TTC549 (cell line): ENCODE measurements around the gene ATP1A2.

Experiments
- FAIRE-seq: peaks from 2 replicates; lab custom pipeline; 2012; peaks lifted over from hg19 to GRCh38; lab: Jason Lieb, UNC

ATP1A2 gene

GRCh38 chr1:160151303-160151702, 35.7 kb downstream of the ATP1A2 start, which contains the start of gene ATP1A4:
Gene ATP1A4, plus strand, starts transcription at chr1:160151603. Its CDS starts 438 bp downstream, at chr1:160152041.
- FAIRE-seq = no peak

- no peak for FAIRE-seq
Measured at GRCh38 chr1:160154790-160155189, 39.2 kb downstream of the ATP1A2 start.

DNA sequence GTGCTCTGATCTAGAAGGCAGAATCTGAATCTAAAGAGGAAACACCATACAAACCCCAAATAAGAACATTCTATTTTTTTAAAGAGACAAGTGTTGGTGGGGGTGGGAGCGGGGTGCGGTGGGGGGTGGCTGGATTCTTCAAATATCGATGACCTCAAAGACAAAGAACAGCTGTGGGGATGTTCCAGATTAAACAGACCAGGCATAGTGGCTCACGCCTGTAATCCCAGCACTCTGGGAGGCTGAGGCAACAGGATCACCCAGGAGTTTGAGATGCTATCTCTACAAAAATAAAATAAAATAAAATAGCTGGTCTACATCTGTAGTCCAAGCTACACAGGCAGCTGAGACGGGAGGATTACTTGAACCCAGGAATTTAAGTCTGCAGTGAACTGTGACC, 40.8 kb downstream of the ATP1A2 start:
- FAIRE-seq = no peak

DNA sequence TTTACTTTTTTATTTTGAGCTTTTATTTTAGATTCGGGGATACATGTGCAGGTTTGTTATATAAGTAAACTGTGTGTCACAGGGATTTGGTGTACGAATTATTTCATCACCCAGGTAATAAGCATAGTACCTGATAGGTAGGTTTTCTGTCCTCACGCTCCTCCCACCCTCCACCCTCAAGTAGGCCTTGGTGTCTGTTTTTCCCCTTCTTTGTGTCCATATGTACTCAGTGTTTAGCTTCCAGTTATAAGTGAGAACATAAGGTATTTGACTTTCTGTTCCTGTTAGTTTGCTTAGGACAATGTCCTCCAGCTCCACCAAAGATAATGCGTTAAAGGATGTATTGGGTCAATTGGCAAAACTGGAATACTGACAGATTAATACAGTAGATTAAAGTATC, 41.6 kb downstream of the ATP1A2 start:
- no peak for FAIRE-seq

- no peak for FAIRE-seq
Measured at GRCh38 chr1:160158031-160158430, 42.5 kb downstream of the ATP1A2 start.

GRCh38 chr1:160158534-160158933, 43.0 kb downstream of the ATP1A2 start:
- no peak for FAIRE-seq

- FAIRE-seq = no peak
Measured at GRCh38 chr1:160159846-160160245, 44.3 kb downstream of the ATP1A2 start.

DNA sequence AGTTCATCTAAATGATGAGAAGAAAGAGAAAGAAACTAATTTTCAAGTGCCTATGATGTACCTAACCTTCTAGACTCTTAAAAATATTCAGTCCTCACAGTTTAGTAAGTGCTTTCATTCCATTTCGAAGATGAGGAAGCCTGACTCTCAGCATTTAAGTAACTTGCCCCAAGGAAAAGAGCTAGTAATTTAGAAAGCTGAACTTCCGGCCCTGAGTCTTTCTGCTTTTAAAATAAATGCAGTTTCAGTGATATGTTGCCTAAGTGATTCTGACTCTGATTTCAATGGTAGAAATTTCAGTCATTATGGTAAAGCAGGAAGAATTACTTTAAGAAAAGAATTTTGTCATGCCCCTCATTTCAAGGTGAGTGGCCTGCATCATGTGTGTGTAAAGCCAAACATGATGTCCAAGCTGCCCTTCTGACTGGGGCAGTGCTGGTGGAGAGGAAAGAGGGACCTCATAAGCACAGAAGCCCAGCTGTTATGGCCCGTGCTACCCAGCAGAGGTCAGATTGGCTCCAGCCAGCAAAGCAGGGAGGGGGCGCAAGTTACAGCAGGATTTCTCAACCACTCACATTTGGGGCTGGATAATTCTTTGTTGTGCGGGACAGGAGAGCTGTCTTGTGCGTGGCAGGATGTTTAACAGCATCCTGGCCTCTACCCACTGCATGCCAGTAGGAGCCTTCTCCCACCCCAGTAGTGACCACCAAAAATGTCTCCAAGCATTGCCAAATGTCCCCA, 46.6 kb downstream of the ATP1A2 start:
- FAIRE-seq = no peak

- no peak for FAIRE-seq
Measured at GRCh38 chr1:160162931-160163330, 47.4 kb downstream of the ATP1A2 start.

DNA sequence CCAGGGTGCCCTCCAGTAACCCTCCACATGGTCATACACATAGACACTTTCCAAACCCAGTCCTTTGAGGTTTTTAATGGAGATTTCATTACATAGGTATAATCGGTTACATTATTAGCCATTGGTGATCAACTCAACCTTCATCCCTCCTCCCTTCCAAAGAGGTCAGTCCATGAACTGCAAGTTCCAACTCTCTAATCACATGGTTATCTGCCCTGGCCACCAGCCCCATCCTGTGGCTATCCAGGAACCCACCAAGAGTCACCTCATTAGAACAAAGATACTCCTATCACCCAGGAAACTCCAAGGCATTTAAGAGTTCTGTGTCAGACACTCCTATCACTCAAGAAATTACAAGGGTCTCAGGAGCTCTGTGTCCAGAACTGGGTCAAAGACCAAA, 48.1 kb downstream of the ATP1A2 start:
- FAIRE-seq = no peak

DNA sequence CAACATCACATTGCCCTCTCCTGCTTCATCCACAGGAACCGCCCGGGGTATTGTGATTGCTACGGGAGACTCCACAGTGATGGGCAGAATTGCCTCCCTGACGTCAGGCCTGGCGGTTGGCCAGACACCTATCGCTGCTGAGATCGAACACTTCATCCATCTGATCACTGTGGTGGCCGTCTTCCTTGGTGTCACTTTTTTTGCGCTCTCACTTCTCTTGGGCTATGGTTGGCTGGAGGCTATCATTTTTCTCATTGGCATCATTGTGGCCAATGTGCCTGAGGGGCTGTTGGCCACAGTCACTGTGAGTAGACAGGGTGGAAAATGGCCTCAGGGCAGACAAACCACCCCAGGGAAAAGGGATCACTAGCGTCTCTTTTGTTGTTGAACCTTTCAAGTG, 48.6 kb downstream of the ATP1A2 start:
- no peak for FAIRE-seq

GRCh38 chr1:160166166-160166868, 50.8 kb downstream of the ATP1A2 start:
- FAIRE-seq = no peak

- no peak for FAIRE-seq
Measured at GRCh38 chr1:160167056-160167455, 51.5 kb downstream of the ATP1A2 start.

DNA sequence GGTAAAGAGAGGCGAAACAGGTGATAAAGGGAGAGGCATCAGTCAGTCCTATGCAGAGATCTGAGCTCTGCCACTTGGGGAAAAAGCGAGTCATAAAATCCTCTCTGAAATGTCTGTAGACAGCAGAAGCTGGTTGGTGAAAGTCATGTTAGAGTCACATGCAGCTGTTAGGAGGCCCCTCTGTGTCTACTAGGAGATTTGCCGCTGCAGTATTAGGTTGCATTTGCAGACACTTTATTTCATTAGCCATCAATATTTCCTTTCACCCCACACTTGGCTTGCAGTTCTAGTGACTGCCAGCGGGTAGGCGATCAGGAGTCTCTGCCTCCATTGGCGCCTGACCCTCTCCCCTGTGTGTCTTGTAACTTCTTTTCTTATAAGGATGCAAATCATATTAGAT, 52.0 kb downstream of the ATP1A2 start:
- FAIRE-seq = no peak

- FAIRE-seq = no peak
Measured at GRCh38 chr1:160168016-160168415, 52.5 kb downstream of the ATP1A2 start.

DNA sequence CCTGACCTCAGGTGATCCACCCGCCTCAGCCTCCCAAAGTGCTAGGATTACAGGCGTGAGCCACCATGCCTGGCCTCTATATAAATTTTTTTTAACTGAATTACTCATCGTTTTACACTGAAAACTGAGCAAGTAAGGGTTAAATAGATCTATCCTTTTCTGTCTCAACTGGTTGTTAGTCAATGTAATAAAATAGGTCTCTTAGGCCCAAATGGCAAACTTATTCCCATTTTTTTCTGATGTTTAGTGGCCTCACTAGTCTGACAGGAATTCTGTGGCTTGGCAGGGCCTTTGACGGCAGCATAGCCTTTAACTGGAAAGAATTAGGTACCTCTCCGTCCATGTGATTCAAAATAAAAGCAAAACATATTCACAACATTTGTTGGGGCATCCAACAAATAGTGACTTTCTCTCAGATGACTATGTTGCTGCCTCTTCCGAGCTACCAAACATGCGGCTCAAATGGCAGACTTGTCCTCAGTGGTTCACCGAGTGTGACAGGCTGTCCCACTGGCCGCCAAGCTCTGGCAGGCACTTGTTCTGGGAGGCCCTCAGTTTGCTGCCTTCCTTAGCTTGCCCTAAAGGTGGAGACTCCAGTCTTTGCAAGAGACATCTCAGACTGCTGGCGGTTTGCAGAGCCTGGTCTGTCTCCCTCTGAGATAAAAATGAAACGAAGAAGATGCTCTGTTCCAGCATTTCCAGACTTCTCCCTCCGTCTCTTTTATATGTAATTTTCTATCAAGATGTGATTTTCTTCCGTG, 53.2 kb downstream of the ATP1A2 start:
- no peak for FAIRE-seq

DNA sequence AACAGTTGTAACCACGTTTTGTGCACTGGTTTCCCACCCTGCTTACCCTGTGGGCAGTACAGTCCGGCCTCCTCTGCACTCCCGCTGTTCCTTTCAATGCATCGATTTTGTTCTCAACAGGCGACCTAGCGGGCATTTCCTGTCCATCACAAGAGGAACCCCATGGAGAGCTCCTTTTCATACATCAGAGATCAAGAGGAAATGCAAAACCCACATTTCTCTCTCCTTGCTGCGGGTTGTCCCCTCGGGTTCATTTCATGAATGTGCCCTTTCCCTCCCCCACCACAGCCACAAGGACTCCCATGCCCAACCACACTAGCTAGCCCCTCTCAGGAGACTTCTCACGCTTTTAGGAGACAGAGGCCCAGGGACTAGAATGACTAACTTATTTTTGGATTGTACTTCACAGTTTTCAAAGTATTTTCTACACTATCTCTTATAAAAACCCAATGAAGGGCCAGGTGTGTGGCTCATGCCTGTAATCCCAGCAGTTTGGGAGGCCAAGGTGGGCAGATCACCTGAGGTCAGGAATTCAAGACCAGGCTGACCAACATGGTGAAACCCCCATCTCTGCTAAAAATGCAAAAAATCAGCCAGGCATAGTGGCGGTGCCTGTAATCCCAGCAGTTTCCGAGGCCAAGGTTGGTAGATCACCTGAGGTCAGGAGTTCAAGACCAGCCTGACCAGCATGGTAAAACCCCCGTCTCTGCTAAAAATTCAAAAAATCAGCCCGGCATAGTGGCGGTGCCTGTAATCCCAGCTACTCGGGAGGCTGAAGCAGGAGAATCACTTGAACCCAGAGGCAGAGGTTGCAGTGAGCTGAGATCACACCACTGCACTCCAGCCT, 54.2 kb downstream of the ATP1A2 start:
- no peak for FAIRE-seq

- FAIRE-seq = no peak
Measured at GRCh38 chr1:160171354-160171753, 55.8 kb downstream of the ATP1A2 start.

DNA sequence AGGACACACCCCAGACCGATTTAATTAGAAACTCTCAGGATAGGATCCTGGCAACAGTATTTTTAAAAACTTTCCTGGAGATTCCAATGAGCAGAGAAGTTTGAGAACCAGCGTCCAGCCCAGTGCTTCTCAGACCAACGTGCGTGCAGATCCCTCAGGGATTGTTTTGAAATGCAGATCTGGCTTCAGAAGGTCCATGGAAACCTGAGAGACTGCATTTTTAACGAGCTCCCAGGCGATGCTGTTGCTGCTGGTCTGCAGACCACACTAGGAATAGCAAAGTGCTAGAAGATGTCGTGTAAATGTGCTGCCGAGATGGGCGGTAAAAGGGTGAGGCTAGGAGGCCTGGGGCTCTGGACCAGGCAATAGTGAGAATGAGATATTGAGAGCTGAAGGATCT, 56.4 kb downstream of the ATP1A2 start:
- no peak for FAIRE-seq

DNA sequence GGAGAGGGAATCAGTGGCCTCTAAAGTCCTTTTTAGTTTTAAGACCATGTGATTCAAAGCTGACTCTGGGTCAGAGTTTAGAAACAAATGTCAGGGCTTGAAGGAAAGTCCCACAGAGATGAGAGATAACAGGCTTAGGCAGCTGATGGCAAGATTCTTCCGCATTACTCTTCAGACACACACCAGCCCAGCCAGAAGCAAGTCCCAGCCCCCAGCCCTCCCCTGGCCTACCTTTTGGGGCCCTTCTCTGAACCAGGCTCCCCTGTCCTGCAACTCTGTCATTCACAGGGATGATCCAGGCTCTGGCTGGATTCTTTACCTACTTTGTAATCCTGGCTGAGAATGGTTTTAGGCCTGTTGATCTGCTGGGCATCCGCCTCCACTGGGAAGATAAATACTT, 61.7 kb downstream of the ATP1A2 start:
- FAIRE-seq = no peak

DNA sequence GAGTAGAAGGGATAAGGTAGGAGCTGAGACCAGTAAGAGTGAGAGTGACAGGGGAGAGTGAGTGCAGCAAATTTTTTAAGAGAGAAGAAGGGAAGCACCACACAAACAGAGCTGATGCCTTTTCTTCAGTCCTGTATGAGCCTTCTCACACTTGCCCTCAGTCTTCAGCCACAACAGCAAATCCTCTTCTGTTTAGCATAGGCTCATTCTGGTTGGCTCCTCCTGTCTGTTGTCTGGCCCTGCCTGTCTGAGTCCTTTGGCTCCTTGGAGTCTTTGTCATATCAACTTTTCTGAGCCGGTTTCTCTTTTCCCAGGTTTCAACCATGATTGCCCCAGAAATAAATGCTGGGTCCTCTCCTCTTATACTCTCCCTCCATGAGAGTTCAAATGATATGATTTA, 62.1 kb downstream of the ATP1A2 start:
- FAIRE-seq = no peak

- no peak for FAIRE-seq
Measured at GRCh38 chr1:160178731-160179130, 63.2 kb downstream of the ATP1A2 start.
